Memory B cell (primary cell): ENCODE results near the gene DSCAM.

Experiments
- ATAC-seq: fragments of 150-1000 bp; cut with Tn5 transposase; 2 replicates; pipeline ENCODE4 v1.10.0; 2021; ENCODE audit warnings: low read depth, mild to moderate bottlenecking, moderate library complexity
- DNase-seq, 2 donors: peaks; one replicate each; pipeline ENCODE4 v3.0.0; 2022; ENCODE audit warnings: low spot score in 2 of 2
- H3K27ac Mint-ChIP-seq: one replicate; pipeline ENCODE4 v1.8.0; 2022; ENCODE audit warnings: mild to moderate bottlenecking, moderate library complexity, mixed read lengths
- H3K27me3 Mint-ChIP-seq: one replicate; pipeline ENCODE4 v1.8.0; 2022; ENCODE audit warnings: mixed read lengths
- H3K36me3 Mint-ChIP-seq: one replicate; pipeline ENCODE4 v1.8.0; 2022; ENCODE audit warnings: mild to moderate bottlenecking, mixed read lengths
- H3K4me1 Mint-ChIP-seq: one replicate; pipeline ENCODE4 v1.8.0; 2022; ENCODE audit warnings: mixed read lengths
- H3K4me3 Mint-ChIP-seq: one replicate; pipeline ENCODE4 v1.8.0; 2022; ENCODE audit warnings: mild to moderate bottlenecking, moderate library complexity, mixed read lengths
- H3K9me3 Mint-ChIP-seq: one replicate; pipeline ENCODE4 v1.8.0; 2022; ENCODE audit warnings: mixed read lengths

DSCAM gene

GRCh38 chr21:40553781-40554180, 293.2 kb downstream of the DSCAM start:
- Mint-ChIP-seq H3K36me3 (no peaks in the 10 kb centered on the region), H3K27me3 (no peaks in the 10 kb centered on the region), H3K4me1 (no peaks in the 10 kb centered on the region), H3K9me3 (peaks cover 2% of the 10 kb centered on the region), H3K4me3 (no peak overlapping the region), H3K27ac (no peak overlapping the region)
- ATAC-seq (no peak), DNase-seq (no peak)

GRCh38 chr21:40547906-40548513, 298.9 kb downstream of the DSCAM start:
- DNase-seq, result no peak
- no peak overlapping the region for H3K4me3 Mint-ChIP-seq
- no peak overlapping the region for H3K27ac Mint-ChIP-seq
- H3K4me1 Mint-ChIP-seq, result no peaks in the 10 kb centered on the region
- peaks cover 6% of the 10 kb centered on the region for H3K9me3 Mint-ChIP-seq
- no peak for ATAC-seq
- H3K27me3 Mint-ChIP-seq, result no peaks in the 10 kb centered on the region
- H3K36me3 Mint-ChIP-seq, result peaks cover 2% of the 10 kb centered on the region

DNA sequence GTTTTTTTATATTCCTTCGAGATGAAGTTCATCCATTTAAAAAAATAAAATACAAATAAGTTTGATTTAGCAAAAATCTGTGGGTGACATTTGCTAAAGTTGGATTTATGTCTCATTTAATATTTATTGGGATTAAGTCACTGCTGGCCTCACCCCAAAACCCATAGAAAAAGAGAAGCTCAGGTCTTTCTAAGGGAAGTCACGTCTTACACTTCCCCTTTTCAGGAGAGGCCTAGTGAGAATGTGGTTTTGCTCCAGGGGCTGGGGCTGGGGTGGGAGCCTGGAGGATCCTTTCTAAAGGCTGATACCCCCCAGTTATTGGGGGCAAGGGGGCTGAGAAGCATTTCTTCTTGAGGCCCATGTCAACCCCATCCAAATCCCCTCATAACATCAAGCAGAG, 300.3 kb downstream of the DSCAM start:
- Mint-ChIP-seq H3K27ac (no peak overlapping the region), H3K36me3 (peaks cover 2% of the 10 kb centered on the region), H3K27me3 (no peaks in the 10 kb centered on the region), H3K4me1 (no peaks in the 10 kb centered on the region), H3K9me3 (peaks cover 6% of the 10 kb centered on the region), H3K4me3 (no peak overlapping the region)
- no peak for DNase-seq
- no peak for ATAC-seq

DNA sequence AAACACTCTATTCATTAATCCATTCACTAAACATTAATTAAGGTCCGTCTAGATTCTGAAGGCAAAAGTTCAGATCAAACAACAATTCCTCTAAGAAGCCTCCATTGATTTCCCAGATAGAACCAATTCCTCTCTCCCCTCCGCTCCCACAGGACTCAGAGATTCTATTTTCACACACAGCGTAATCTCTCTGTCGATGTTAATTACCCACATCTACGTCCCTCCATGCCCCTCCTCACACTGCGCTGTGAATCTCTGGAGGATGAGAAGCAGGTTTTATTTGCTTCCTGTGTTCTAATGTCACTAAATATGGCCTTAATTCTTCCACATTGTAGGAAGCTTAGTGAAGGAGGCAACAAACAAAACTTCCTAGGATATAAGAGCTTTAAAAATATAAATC, 306.7 kb downstream of the DSCAM start:
- no peak for ATAC-seq
- H3K4me3 Mint-ChIP-seq, result no peak overlapping the region

DNA sequence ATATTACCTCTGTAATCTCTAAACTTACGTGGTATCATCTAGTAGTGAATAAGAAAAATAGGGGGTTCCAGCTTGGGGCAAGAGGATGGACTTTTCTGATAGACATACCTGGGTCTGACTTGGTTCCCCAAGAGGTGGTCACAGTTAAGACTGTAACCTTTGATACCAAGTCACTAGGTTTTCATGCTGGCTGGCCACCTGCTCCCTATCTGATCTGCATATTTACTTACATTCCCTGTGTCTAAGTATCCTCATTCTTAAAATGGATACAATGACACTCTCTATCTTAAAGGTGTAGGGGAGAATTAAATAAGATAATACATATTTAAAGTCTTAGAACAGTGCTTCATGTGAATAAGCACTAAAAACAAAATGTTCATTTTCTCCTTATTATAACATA, 312.1 kb downstream of the DSCAM start:
- no peaks in the 10 kb centered on the region for H3K4me1 Mint-ChIP-seq
- no peaks in the 10 kb centered on the region for H3K36me3 Mint-ChIP-seq

More for the DNA sequence above, 306.7 kb downstream of the DSCAM start:
- Mint-ChIP-seq H3K27me3 (peaks cover 2% of the 10 kb centered on the region), H3K27ac (no peak overlapping the region), H3K9me3 (peaks cover 12% of the 10 kb centered on the region), H3K36me3 (peaks cover 2% of the 10 kb centered on the region), H3K4me1 (no peaks in the 10 kb centered on the region)
- no peak for DNase-seq

GRCh38 chr21:40531431-40532110, 315.4 kb downstream of the DSCAM start:
- no peak for DNase-seq
- H3K36me3 Mint-ChIP-seq, result no peaks in the 10 kb centered on the region

More for the DNA sequence above, 312.1 kb downstream of the DSCAM start:
- Mint-ChIP-seq H3K9me3 (peaks cover 13% of the 10 kb centered on the region), H3K27ac (no peak overlapping the region), H3K4me3 (no peak overlapping the region), H3K27me3 (peaks cover 5% of the 10 kb centered on the region)
- DNase-seq (no peak), ATAC-seq (no peak)

GRCh38 chr21:40531016-40531415, 315.9 kb downstream of the DSCAM start:
- no peaks in the 10 kb centered on the region for H3K4me1 Mint-ChIP-seq
- ATAC-seq (no peak), DNase-seq (no peak)

More at GRCh38 chr21:40531431-40532110, 315.4 kb downstream of the DSCAM start:
- H3K27ac Mint-ChIP-seq, result no peak overlapping the region
- H3K9me3 Mint-ChIP-seq, result peaks cover 19% of the 10 kb centered on the region
- H3K4me1 Mint-ChIP-seq, result no peaks in the 10 kb centered on the region
- H3K27me3 Mint-ChIP-seq, result peaks cover 5% of the 10 kb centered on the region
- H3K4me3 Mint-ChIP-seq, result no peak overlapping the region
- no peak for ATAC-seq

GRCh38 chr21:40517646-40518045, 329.3 kb downstream of the DSCAM start:
- Mint-ChIP-seq H3K4me1 (no peaks in the 10 kb centered on the region), H3K27me3 (no peaks in the 10 kb centered on the region), H3K4me3 (no peak overlapping the region), H3K36me3 (no peaks in the 10 kb centered on the region), H3K27ac (no peak overlapping the region), H3K9me3 (peaks cover 4% of the 10 kb centered on the region)
- ATAC-seq, result no peak
- DNase-seq, result no peak

More at GRCh38 chr21:40531016-40531415, 315.9 kb downstream of the DSCAM start:
- Mint-ChIP-seq H3K27me3 (peaks cover 5% of the 10 kb centered on the region), H3K27ac (no peak overlapping the region), H3K9me3 (peaks cover 19% of the 10 kb centered on the region), H3K36me3 (no peaks in the 10 kb centered on the region), H3K4me3 (no peak overlapping the region)

- H3K4me3 Mint-ChIP-seq, result no peak overlapping the region
- H3K36me3 Mint-ChIP-seq, result no peaks in the 10 kb centered on the region
- no peaks in the 10 kb centered on the region for H3K27me3 Mint-ChIP-seq
- H3K27ac Mint-ChIP-seq, result no peak overlapping the region
- ATAC-seq, result no peak
- peaks cover 7% of the 10 kb centered on the region for H3K9me3 Mint-ChIP-seq
- H3K4me1 Mint-ChIP-seq, result no peaks in the 10 kb centered on the region
- DNase-seq, result no peak
Measured at GRCh38 chr21:40516335-40516734, 330.6 kb downstream of the DSCAM start.

GRCh38 chr21:40512590-40512989, 334.4 kb downstream of the DSCAM start:
- no peak overlapping the region for H3K4me3 Mint-ChIP-seq
- no peaks in the 10 kb centered on the region for H3K4me1 Mint-ChIP-seq
- H3K27ac Mint-ChIP-seq, result no peak overlapping the region
- no peaks in the 10 kb centered on the region for H3K36me3 Mint-ChIP-seq
- H3K27me3 Mint-ChIP-seq, result no peaks in the 10 kb centered on the region
- H3K9me3 Mint-ChIP-seq, result peaks cover 7% of the 10 kb centered on the region
- ATAC-seq (no peak), DNase-seq (no peak)

DNA sequence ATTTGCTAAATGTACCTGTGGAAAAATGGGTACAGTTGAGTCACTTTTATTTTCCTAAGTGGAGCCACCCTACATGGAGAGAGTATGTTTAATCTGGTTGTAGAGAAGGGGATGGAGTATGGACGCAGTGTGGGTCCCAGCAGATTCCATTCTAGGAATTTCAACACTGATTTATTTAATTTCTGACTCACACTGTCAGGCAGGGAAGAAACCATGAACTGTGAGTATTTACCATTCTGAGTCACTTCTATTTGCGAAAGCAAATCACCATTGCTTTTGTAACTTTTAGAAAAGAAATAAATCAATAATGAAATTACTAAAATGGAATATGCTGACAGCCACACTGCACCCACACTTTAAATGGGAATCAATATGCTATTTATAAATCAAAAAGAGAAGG, 339.0 kb downstream of the DSCAM start:
- Mint-ChIP-seq H3K4me1 (no peaks in the 10 kb centered on the region), H3K9me3 (peaks cover 6% of the 10 kb centered on the region), H3K27ac (no peak overlapping the region), H3K4me3 (no peak overlapping the region), H3K36me3 (no peaks in the 10 kb centered on the region), H3K27me3 (no peaks in the 10 kb centered on the region)
- DNase-seq, result no peak
- ATAC-seq, result no peak

DNA sequence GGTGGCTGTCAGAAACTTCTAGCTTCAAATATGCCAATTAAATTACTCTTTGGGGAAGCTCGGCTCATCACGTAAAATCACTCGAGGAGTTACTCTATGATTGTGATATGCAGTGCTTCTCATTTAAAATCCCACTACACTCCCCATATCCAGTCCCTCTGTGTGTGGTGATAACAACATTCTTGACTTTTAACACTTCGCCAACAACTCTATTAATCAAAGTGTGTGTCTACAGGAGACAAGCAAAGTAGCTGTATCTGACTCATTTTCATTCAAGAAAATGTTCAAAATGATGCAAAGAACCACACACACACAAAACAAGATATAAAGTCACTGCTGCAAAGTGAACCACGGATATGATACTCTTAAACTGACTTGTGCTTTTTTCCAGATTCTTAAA, 341.3 kb downstream of the DSCAM start:
- H3K27ac Mint-ChIP-seq, result no peak overlapping the region
- DNase-seq (no peak), ATAC-seq (no peak)
- no peaks in the 10 kb centered on the region for H3K27me3 Mint-ChIP-seq
- H3K4me1 Mint-ChIP-seq, result no peaks in the 10 kb centered on the region
- no peaks in the 10 kb centered on the region for H3K36me3 Mint-ChIP-seq
- H3K9me3 Mint-ChIP-seq, result peaks cover 2% of the 10 kb centered on the region
- no peak overlapping the region for H3K4me3 Mint-ChIP-seq

GRCh38 chr21:40505244-40505643, 341.7 kb downstream of the DSCAM start:
- DNase-seq, result no peak
- Mint-ChIP-seq H3K4me3 (no peak overlapping the region), H3K27me3 (no peaks in the 10 kb centered on the region), H3K4me1 (no peaks in the 10 kb centered on the region), H3K36me3 (no peaks in the 10 kb centered on the region), H3K9me3 (peaks cover 2% of the 10 kb centered on the region), H3K27ac (no peak overlapping the region)
- ATAC-seq, result no peak

DNA sequence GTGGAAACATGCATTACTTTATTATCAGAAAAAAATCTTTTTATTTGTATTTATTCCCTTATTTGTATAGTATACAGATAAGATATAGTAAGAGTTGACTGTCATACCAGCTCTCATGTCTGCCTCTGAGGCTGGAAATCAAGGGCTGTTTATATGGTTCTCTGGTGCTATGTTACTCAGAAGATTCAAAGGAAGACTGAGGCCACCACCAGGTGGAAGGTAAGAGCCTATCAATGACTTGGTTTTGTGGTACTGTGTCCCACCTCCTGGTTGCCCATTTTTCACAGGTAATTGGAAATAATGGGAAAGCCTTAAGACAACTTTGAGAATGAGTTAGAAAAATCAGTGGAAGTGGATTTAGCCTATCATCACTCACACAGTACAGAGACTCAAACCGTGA, 342.1 kb downstream of the DSCAM start:
- Mint-ChIP-seq H3K4me3 (no peak overlapping the region), H3K36me3 (no peaks in the 10 kb centered on the region), H3K27me3 (no peaks in the 10 kb centered on the region), H3K9me3 (peaks cover 2% of the 10 kb centered on the region), H3K4me1 (no peaks in the 10 kb centered on the region), H3K27ac (no peak overlapping the region)
- ATAC-seq, result no peak
- no peak for DNase-seq

DNA sequence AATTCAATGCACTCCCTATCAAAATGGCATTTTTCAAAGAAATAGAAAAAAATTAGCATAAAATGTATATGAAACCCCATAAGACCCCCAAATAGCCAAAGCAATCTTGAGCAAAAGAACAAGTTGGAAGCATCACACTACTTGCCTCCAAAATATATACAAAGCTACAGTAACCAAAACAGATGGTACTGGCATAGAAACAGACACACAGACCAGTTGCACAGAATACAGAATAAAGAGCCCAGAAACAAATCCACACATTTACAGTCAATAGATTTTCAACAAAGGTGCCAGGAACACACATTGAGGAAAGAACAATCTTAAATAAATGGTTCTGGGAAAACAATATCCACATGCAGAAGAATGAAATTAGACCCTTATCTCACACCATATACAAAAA, 350.8 kb downstream of the DSCAM start:
- Mint-ChIP-seq H3K36me3 (no peaks in the 10 kb centered on the region), H3K4me1 (no peaks in the 10 kb centered on the region)
- no peak for ATAC-seq

More for the DNA sequence above, 350.8 kb downstream of the DSCAM start:
- Mint-ChIP-seq H3K9me3 (peaks cover 14% of the 10 kb centered on the region), H3K27ac (no peak overlapping the region), H3K4me3 (no peak overlapping the region), H3K27me3 (no peaks in the 10 kb centered on the region)
- DNase-seq, result no peak
